ENCODE measurements around the gene PALS2.

- TF ChIP-seq CTCF (IDR thresholded peaks at IDR 0.05) (no peak), POLR2AphosphoS5 (IDR thresholded peaks at IDR 0.05) (no peak), EP300 (IDR thresholded peaks at IDR 0.05) (no peak)
Observed at GRCh38 chr7:24572016-24572392, 1.2 kb upstream of the PALS2 start.

Measured in stomach (tissue), 4 donors.